HepG2 (cell line): ENCODE results near the gene CCDC122. TPM values are rescaled to one million over a fixed set of nuclear protein-coding genes. Genes with fewer than 3 reads are reported as not detected.

ENCODE experiments used
- ATAC-seq: fragments of 200-7000 bp; cut with Tn5 transposase; 3 replicates; pipeline ENCODE4 v1.9.1; 2020; ENCODE audit warnings: mild to moderate bottlenecking, moderate library complexity
- BruUV-seq: library from RNA; stranded (reverse); fragments of 400-500 nt; replicated peaks from 2 replicates; lab custom pipeline; 2021; lab: Mats Ljungman, UMichigan
- CTCF ChIA-PET: fragments of 300-600 bp; formaldehyde crosslinking; extraction: SDS; loops from one replicate; lab custom pipeline; 2021; ENCODE audit warnings: low total read pairs, inconsistent platforms, low intra/inter-chr PET ratio; lab: Yijun Ruan, JAX
- POLR2A ChIA-PET: fragments of 350-600 bp; sonication (Branson Sonifier 250); formaldehyde crosslinking; loops from one replicate; lab custom pipeline; 2020; ENCODE audit warnings: antibody characterized with exemption, inconsistent platforms; lab: Yijun Ruan, JAX
- DNase-seq: peaks from one replicate; pipeline ENCODE4 v3.0.0-alpha.2; 2015; ENCODE audit warnings: low spot score
- FAIRE-seq: peaks from 3 replicates; lab custom pipeline; 2011; peaks lifted over from hg19 to GRCh38; lab: Jason Lieb, UNC
- H2AFZ ChIP-seq: one replicate; pipeline ENCODE4 v1.6.1; 2011; ENCODE audit warnings: low read length, inconsistent platforms
- H3K27ac ChIP-seq: fragments of 300-600 bp; 3 replicates; pipeline ENCODE4 v1.8.0; 2011; ENCODE audit warnings: mixed run types, mild to moderate bottlenecking, mixed read lengths, low read length, inconsistent platforms; ENCODE audit not compliant: insufficient read depth; ENCODE audit errors: extremely low read length
- H3K27me3 ChIP-seq, 2 experiments: fragments of 200-600 bp in 1 of 2; 2 replicates in 1 of 2; 3 replicates in 1 of 2; pipeline versions ENCODE4 v1.6.0 to v1.8.0; 2011; ENCODE audit warnings: low read length in 2 of 2, mild to moderate bottlenecking in 2 of 2, moderate library complexity in 2 of 2, inconsistent platforms in 1 of 2; ENCODE audit not compliant: insufficient read depth in 2 of 2, control insufficient read depth in 1 of 2
- H3K36me3 ChIP-seq, 2 experiments: fragments of 200-600 bp in 1 of 2; replicated peaks in 1 of 2; 2 replicates in 1 of 2; 3 replicates in 1 of 2; pipeline versions ENCODE4 v1.5.1 to v1.8.0; 2011; ENCODE audit warnings: low read length in 2 of 2, inconsistent platforms in 1 of 2; ENCODE audit not compliant: insufficient read depth in 2 of 2, control insufficient read depth in 1 of 2
- H3K4me1 ChIP-seq: 2 replicates; pipeline ENCODE4 v1.5.1; 2012; ENCODE audit warnings: low read length, inconsistent platforms; ENCODE audit not compliant: insufficient read depth
- H3K4me2 ChIP-seq: 2 replicates; pipeline ENCODE4 v1.6.0; 2011; ENCODE audit warnings: low read depth, low read length, inconsistent platforms
- H3K4me3 ChIP-seq, 3 experiments: fragments of 200-600 bp in 1 of 3; sonication (generic), shearing (Covaris generic) in 1 of 3; replicated peaks in 1 of 3; 2 replicates each; pipeline ENCODE4 v1.5.1; 2011 to 2016; ENCODE audit warnings: low read length in 3 of 3, inconsistent platforms in 2 of 3, low read depth in 2 of 3, mild to moderate bottlenecking in 2 of 3, control low read depth in 1 of 3, mixed read lengths in 1 of 3; ENCODE audit not compliant: insufficient read depth in 1 of 3
- H3K79me2 ChIP-seq: one replicate; pipeline ENCODE4 v1.6.1; 2011; ENCODE audit warnings: low read length, inconsistent platforms; ENCODE audit not compliant: insufficient read depth
- H3K9ac ChIP-seq: 2 replicates; pipeline ENCODE4 v1.6.0; 2011; ENCODE audit warnings: mild to moderate bottlenecking, low read depth, low read length, inconsistent platforms; ENCODE audit not compliant: insufficient read depth
- H3K9me3 ChIP-seq: 2 replicates; pipeline ENCODE4 v1.5.1; 2012; ENCODE audit warnings: mild to moderate bottlenecking, low read length
- H4K20me1 ChIP-seq: 2 replicates; pipeline ENCODE4 v1.6.0; 2011; ENCODE audit warnings: inconsistent platforms, mild to moderate bottlenecking, low read length, moderate library complexity; ENCODE audit not compliant: insufficient read depth
- GTF2F1 ChIP-seq: fragments of 150-350 bp; IDR thresholded peaks from 2 replicates; pipeline ENCODE4 v1.6.1; 2014; ENCODE audit warnings: low read length
- HIVEP1 ChIP-seq: sonication (generic); formaldehyde crosslinking; IDR thresholded peaks from 2 replicates; pipeline ENCODE4 v1.4.0; 2020; ENCODE audit warnings: mild to moderate bottlenecking, missing genetic modification reagents
- PHF8 ChIP-seq: sonication (generic); formaldehyde crosslinking; IDR thresholded peaks from 2 replicates; pipeline ENCODE4 v1.5.0; 2020; ENCODE audit warnings: missing genetic modification reagents
- XBP1 ChIP-seq: sonication (generic); formaldehyde crosslinking; IDR thresholded peaks from 2 replicates; pipeline ENCODE4 v1.5.0; 2020; ENCODE audit warnings: missing genetic modification reagents
- YEATS4 ChIP-seq: sonication (generic); formaldehyde crosslinking; IDR thresholded peaks from 2 replicates; pipeline ENCODE4 v1.4.0; 2020; ENCODE audit warnings: missing genetic modification reagents, borderline replicate concordance
- ZNF446 ChIP-seq: sonication (generic); formaldehyde crosslinking; IDR thresholded peaks from 2 replicates; pipeline ENCODE4 v1.5.0; 2020; ENCODE audit warnings: mild to moderate bottlenecking, missing genetic modification reagents
- ZNF724P ChIP-seq: sonication (generic); formaldehyde crosslinking; IDR thresholded peaks from 2 replicates; pipeline ENCODE4 v1.8.0; 2022; ENCODE audit warnings: missing genetic modification reagents, borderline replicate concordance
- ZNF772 ChIP-seq: sonication (generic); formaldehyde crosslinking; IDR thresholded peaks from 2 replicates; pipeline ENCODE4 v1.5.0; 2020; ENCODE audit warnings: mild to moderate bottlenecking, missing genetic modification reagents
- WGBS: methylation state at CpG from one replicate; pipeline ENCODE4 v1.1.6; 2017; ENCODE audit warnings: low lambda C conversion rate; 5-methylcytosine and 5-hydroxymethylcytosine counted together
- in situ Hi-C: cut with HindIII; loops from 2 replicates; pipeline ENCODE4 v1.10.0; 2017; ENCODE audit warnings: low pct_unique_long_range_greater_than_20kb; ENCODE audit not compliant: extremely low pct_ligation_motif_present
- intact Hi-C: fragments of 100-400 bp; cut with micrococcal nuclease; formaldehyde crosslinking; loops from one replicate; pipeline ENCODE4 v1.10.0; 2022; ENCODE audit not compliant: unreplicated experiment
- polyA plus RNA-seq, 8 experiments: library from polyadenylated mRNA; depleted of rRNA in 3 of 8; stranded (reverse) in 7 of 8; unstranded in 1 of 8; fragments of >200 nt; fragmentation: Illumina TruSeq in 4 of 8; extraction: Trizol in 4 of 8; gene quantifications; 2 replicates each; pipeline versions ENCODE4 v1.2.1 to v1.2.3, GENCODE V29; 2011 to 2016; ENCODE audit warnings: low read depth in 4 of 8, missing spikeins in 1 of 8, mixed read lengths in 1 of 8; ENCODE audit not compliant: insufficient read depth in 1 of 8
- total RNA-seq, 5 experiments: library from RNA; depleted of rRNA; stranded (reverse); fragments of >200 nt; fragmentation: Illumina TruSeq; extraction: Trizol; gene quantifications; 2 replicates each; pipeline ENCODE4 v1.2.3, GENCODE V29; 2016; ENCODE audit warnings: low read depth in 1 of 5
- TF ChIP-seq, protein P1 (sequence below): sonication (generic); formaldehyde crosslinking; IDR thresholded peaks from 2 replicates; pipeline ENCODE4 v1.8.1; 2023; ENCODE audit warnings: mild to moderate bottlenecking, missing genetic modification reagents, borderline replicate concordance
- TF ChIP-seq, protein P2 (sequence below): sonication (generic); formaldehyde crosslinking; IDR thresholded peaks from 2 replicates; pipeline ENCODE4 v1.8.1; 2022; ENCODE audit warnings: mild to moderate bottlenecking, missing genetic modification reagents
- TF ChIP-seq, protein P3 (sequence below): IDR thresholded peaks from 2 replicates; pipeline ENCODE4 v1.6.1; 2016; ENCODE audit warnings: missing compliant biosample characterization, missing genetic modification reagents, borderline replicate concordance
- TF ChIP-seq, protein P4 (sequence below): fragments of 450-650 bp; IDR thresholded peaks from 2 replicates; pipeline ENCODE4 v1.6.1; 2017; ENCODE audit warnings: mild to moderate bottlenecking
- TF ChIP-seq, protein P5 (sequence below): sonication (generic); formaldehyde crosslinking; IDR thresholded peaks from 2 replicates; pipeline ENCODE4 v1.4.0; 2020; ENCODE audit warnings: mild to moderate bottlenecking, missing genetic modification reagents

Gene CCDC122
- total and polyA plus RNA-seq, 2 of the 13 experiments (the other 11 are each of a cell fraction or from before 2014, with no cell fraction given), result 0.32 to 3.5 TPM

DNA sequence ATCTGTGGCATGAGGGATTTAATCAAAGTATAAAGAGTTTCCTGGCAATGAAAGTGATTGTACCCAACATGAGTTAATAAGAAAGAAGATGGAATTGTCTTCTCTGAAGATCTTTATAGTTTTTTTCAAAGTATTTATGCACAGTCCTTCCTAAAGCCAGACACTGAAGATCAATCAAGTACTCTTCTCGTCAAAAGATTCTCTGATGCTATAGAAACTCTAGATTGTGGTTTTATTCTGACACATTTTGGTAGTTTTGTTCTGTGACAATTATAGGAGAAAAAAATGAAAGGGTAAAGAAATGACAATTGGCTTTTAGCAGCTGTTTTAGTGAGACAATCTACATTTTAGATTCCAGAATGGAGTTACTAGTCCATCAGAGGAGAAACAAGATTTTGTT, 82.4 kb downstream of the CCDC122 start:
- Histone ChIP-seq H3K9me3 (no peaks in the 10 kb centered on the region), H3K4me2 (no peak overlapping the region), H3K4me1 (no peaks in the 10 kb centered on the region), H2AFZ (no peak overlapping the region), H3K9ac (no peak overlapping the region), H4K20me1 (no peaks in the 10 kb centered on the region), H3K27ac (no peak overlapping the region), H3K79me2 (no peaks in the 10 kb centered on the region), H3K36me3 (no peaks in the 10 kb centered on the region), H3K4me3 (no peak overlapping the region), H3K27me3 (no peaks in the 10 kb centered on the region)
- no peak for ATAC-seq
- no peak for DNase-seq
- BruUV-seq, result no TSS peak
- 0% methylated on average over 1 of the region's 1 CpG for WGBS
- ChIA-PET CTCF (no interaction called here), POLR2A (no interaction called here)
- no peak for FAIRE-seq
- TF ChIP-seq, protein P1, sequence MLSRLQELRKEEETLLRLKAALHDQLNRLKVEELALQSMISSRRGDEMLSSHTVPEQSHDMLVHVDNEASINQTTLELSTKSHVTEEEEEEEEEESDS, result no peak
- TF ChIP-seq, protein P2, sequence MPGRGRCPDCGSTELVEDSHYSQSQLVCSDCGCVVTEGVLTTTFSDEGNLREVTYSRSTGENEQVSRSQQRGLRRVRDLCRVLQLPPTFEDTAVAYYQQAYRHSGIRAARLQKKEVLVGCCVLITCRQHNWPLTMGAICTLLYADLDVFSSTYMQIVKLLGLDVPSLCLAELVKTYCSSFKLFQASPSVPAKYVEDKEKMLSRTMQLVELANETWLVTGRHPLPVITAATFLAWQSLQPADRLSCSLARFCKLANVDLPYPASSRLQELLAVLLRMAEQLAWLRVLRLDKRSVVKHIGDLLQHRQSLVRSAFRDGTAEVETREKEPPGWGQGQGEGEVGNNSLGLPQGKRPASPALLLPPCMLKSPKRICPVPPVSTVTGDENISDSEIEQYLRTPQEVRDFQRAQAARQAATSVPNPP (CRISPR knock-in tag), result no peak
- TF ChIP-seq, protein P3, sequence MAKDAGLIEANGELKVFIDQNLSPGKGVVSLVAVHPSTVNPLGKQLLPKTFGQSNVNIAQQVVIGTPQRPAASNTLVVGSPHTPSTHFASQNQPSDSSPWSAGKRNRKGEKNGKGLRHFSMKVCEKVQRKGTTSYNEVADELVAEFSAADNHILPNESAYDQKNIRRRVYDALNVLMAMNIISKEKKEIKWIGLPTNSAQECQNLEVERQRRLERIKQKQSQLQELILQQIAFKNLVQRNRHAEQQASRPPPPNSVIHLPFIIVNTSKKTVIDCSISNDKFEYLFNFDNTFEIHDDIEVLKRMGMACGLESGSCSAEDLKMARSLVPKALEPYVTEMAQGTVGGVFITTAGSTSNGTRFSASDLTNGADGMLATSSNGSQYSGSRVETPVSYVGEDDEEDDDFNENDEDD (CRISPR knock-in tag), result no peak
- TF ChIP-seq GTF2F1 (no peak), ZNF724P (CRISPR knock-in tag) (no peak), HIVEP1 (no peak), YEATS4 (CRISPR knock-in tag) (no peak), XBP1 (CRISPR knock-in tag) (no peak), ZNF772 (CRISPR knock-in tag) (no peak), ZNF446 (CRISPR knock-in tag) (no peak), PHF8 (CRISPR knock-in tag) (no peak)
- TF ChIP-seq, protein P4, sequence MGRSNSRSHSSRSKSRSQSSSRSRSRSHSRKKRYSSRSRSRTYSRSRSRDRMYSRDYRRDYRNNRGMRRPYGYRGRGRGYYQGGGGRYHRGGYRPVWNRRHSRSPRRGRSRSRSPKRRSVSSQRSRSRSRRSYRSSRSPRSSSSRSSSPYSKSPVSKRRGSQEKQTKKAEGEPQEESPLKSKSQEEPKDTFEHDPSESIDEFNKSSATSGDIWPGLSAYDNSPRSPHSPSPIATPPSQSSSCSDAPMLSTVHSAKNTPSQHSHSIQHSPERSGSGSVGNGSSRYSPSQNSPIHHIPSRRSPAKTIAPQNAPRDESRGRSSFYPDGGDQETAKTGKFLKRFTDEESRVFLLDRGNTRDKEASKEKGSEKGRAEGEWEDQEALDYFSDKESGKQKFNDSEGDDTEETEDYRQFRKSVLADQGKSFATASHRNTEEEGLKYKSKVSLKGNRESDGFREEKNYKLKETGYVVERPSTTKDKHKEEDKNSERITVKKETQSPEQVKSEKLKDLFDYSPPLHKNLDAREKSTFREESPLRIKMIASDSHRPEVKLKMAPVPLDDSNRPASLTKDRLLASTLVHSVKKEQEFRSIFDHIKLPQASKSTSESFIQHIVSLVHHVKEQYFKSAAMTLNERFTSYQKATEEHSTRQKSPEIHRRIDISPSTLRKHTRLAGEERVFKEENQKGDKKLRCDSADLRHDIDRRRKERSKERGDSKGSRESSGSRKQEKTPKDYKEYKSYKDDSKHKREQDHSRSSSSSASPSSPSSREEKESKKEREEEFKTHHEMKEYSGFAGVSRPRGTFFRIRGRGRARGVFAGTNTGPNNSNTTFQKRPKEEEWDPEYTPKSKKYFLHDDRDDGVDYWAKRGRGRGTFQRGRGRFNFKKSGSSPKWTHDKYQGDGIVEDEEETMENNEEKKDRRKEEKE, result no peak
- TF ChIP-seq, protein P5, sequence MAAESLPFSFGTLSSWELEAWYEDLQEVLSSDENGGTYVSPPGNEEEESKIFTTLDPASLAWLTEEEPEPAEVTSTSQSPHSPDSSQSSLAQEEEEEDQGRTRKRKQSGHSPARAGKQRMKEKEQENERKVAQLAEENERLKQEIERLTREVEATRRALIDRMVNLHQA (CRISPR knock-in tag), result no peak
- intact Hi-C loops (no loop called here), in situ Hi-C loops (loop anchor here (10.0 to 25.0 kb wide), 2 partner anchors 485 to 1202 kb away; no protein-coding TSS in a partner anchor)
